Measurements from ENCODE around the gene GLS.

GLS gene

GRCh38 chr2:190999058-190999457 lies 118.4 kb downstream of the GLS start:
- ChIA-PET CTCF (no interaction called here), POLR2A (no interaction called here)
- TF ChIP-seq PKNOX1 (IDR thresholded peaks at IDR 0.05) (no peak), LEF1 (IDR thresholded peaks at IDR 0.05; ENCODE audit: borderline replicate concordance) (no peak)
- no peak for DNase-seq (ENCODE audit: extremely low spot score)

DNA sequence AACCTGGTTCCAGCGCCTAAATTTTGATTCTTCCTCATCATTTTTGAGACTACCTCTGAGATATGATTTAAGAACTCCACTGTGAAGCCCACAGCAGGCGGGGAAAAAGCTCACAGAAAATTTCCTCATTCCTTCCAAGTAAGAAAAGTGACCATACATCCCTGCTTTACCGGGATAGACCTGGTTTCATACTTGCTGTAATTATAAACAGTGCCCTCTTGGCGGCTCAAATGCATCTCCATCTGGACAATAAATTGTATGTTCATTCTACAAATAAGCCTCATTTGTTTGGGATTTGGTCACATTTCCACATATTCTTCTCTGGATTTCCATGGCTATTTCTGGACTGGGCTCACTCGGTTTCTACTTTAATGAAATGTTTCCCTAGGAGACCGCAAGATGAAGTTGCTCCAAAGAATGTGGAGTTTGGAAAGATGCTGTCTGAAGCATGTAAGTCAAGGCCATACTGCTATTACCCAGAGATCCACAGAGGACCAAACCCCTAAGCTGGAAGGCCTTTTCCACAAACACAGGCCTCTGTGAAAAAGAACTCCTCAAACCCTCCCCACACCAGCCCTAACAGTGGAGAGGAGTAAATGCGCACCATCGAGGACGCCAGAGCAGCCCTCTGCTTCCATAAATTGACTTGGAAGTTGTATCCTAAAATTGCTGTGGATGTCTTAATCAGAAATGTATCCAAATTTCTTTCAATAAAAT lies 119.5 kb downstream of the GLS start:
- POLR2A ChIA-PET: interaction anchor here (0.7 kb wide), 1 partner anchor 12 kb away, joined by 3 read pairs; no protein-coding TSS in a partner anchor
- CTCF ChIA-PET: no interaction called here
- no peak for TF ChIP-seq FOXA1 (IDR thresholded peaks at IDR 0.05)
- TF ChIP-seq PKNOX1 (IDR thresholded peaks at IDR 0.05): no peak
- no peak for TF ChIP-seq SP1 (IDR thresholded peaks at IDR 0.05)
- no peak for TF ChIP-seq ZNF384 (IDR thresholded peaks at IDR 0.05)
- TF ChIP-seq NFRKB (IDR thresholded peaks at IDR 0.05): no peak
- no peak for TF ChIP-seq HDGF (IDR thresholded peaks at IDR 0.05; ENCODE audit: borderline replicate concordance)
- no peak for TF ChIP-seq FOXK2 (IDR thresholded peaks at IDR 0.05)
- no peak for TF ChIP-seq CTBP1 (IDR thresholded peaks at IDR 0.05; ENCODE audit: borderline replicate concordance)
- TF ChIP-seq BHLHE40 (IDR thresholded peaks at IDR 0.05; ENCODE audit: borderline replicate concordance): no peak
- no peak for DNase-seq (ENCODE audit: extremely low spot score)

GRCh38 chr2:191001032-191001431 lies 120.4 kb downstream of the GLS start:
- DNase-seq (ENCODE audit: extremely low spot score): no peak
- POLR2A ChIA-PET: interaction anchor here (0.7 kb wide), 1 partner anchor 11 kb away, joined by 3 read pairs; no protein-coding TSS in a partner anchor
- TF ChIP-seq FOXK2 (IDR thresholded peaks at IDR 0.05) (no peak), BHLHE40 (IDR thresholded peaks at IDR 0.05; ENCODE audit: borderline replicate concordance) (no peak), LEF1 (IDR thresholded peaks at IDR 0.05; ENCODE audit: borderline replicate concordance) (no peak)
- CTCF ChIA-PET: no interaction called here

DNA sequence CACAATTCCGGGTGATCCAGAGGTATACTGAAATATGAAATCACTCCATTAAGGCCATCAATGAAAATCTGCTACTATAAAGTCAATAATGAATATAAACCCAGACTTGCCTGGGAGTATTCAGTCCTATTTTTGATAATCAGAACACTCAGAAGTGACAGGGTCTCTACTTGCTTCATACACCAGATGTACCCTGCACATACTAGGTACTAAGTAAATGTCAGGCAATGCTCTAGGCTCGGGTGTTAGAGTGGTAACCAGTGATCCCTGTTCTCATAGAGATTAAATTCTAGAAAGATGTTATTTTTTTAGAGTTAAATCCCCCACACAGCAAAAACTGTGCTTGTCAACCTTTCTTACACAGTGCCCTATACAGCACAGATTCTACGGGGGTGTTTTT lies 121.0 kb downstream of the GLS start:
- ChIA-PET CTCF (no interaction called here), POLR2A (no interaction called here)
- TF ChIP-seq TARDBP (IDR thresholded peaks at IDR 0.05) (no peak), FOXK2 (IDR thresholded peaks at IDR 0.05) (no peak), FOXA1 (IDR thresholded peaks at IDR 0.05) (no peak), CTBP1 (IDR thresholded peaks at IDR 0.05; ENCODE audit: borderline replicate concordance) (no peak), HDGF (IDR thresholded peaks at IDR 0.05; ENCODE audit: borderline replicate concordance) (no peak), NFRKB (IDR thresholded peaks at IDR 0.05) (no peak), LEF1 (IDR thresholded peaks at IDR 0.05; ENCODE audit: borderline replicate concordance) (no peak), SUZ12 (IDR thresholded peaks at IDR 0.05) (no peak), ZNF384 (IDR thresholded peaks at IDR 0.05) (no peak), ARNT (IDR thresholded peaks at IDR 0.05) (no peak), ELF4 (IDR thresholded peaks at IDR 0.05) (no peak), FOXM1 (IDR thresholded peaks at IDR 0.05; ENCODE audit: borderline replicate concordance) (no peak), BHLHE40 (IDR thresholded peaks at IDR 0.05; ENCODE audit: borderline replicate concordance) (no peak), L3MBTL2 (conservative IDR thresholded peaks at IDR 0.05) (no peak), SP1 (IDR thresholded peaks at IDR 0.05) (no peak), PKNOX1 (IDR thresholded peaks at IDR 0.05) (no peak)
- DNase-seq (ENCODE audit: extremely low spot score): no peak

DNA sequence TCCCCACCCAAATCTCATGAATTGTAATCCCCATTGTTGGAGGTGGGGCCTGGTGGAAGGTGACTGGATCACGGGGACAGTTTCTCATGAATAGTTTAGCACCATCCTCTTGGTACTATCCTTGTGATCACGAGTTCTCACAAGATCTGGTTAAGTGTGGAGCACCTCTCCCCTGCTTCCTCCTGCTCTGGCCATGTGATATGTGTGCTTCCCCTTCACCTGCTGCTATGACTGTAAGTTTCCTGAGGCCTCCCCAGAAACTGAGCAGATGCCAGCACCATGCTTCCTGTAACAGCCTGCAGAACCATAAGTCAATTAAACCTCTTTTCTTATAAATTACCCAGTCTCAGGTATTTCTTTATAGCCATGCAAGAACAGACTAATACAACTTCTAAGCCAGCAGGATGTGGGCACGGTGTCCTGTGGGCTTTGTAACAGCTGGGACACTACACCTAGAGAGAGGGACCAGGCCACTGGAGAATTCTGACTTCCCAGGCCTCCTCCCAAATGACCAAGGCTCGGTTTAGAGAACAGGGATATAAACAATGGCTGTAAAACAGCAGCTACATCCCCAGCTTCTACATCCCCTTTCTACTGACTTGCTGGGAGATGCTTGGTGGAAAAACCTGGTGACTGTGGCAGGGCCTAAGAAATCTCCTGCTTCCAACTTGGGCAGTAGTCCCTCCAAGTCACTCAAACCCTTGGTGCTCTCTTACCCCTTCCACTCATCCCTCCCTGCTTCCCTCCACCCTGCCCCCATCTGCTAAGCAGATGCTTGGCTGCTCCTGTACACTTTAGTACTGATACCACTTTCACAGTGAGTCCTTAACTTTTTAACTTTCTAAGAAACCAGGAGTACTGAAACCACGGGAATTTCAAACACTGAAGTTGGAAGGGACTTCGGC lies 123.0 kb downstream of the GLS start:
- CTCF ChIA-PET: no interaction called here
- DNase-seq (ENCODE audit: extremely low spot score): no peak
- TF ChIP-seq PKNOX1 (IDR thresholded peaks at IDR 0.05): no peak
- no peak for TF ChIP-seq CTBP1 (IDR thresholded peaks at IDR 0.05; ENCODE audit: borderline replicate concordance)
- no peak for TF ChIP-seq L3MBTL2 (conservative IDR thresholded peaks at IDR 0.05)
- no peak for TF ChIP-seq FOXM1 (IDR thresholded peaks at IDR 0.05; ENCODE audit: borderline replicate concordance)
- POLR2A ChIA-PET: no interaction called here

DNA sequence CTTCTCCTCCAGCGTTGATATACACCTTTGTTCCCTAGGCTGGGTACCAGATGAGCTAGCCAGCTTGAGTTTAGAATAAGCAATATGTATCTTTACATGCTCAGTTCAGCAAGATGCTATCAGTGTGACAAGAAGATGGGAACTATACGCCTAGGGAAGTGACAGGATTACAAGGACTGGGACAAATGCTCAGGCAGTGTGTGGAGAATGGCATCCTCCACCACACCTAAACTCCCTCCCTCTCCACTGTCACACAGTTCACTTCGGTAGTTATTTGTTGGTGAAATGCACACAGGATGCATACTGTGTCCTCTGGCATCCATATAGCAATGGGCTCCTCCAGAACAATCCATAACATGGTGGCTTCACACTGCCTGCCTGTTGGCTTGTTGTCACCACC lies 125.7 kb downstream of the GLS start:
- TF ChIP-seq ELF4 (IDR thresholded peaks at IDR 0.05) (no peak), ARNT (IDR thresholded peaks at IDR 0.05) (no peak), BHLHE40 (IDR thresholded peaks at IDR 0.05; ENCODE audit: borderline replicate concordance) (no peak), CTBP1 (IDR thresholded peaks at IDR 0.05; ENCODE audit: borderline replicate concordance) (no peak), HDGF (IDR thresholded peaks at IDR 0.05; ENCODE audit: borderline replicate concordance) (no peak), PKNOX1 (IDR thresholded peaks at IDR 0.05) (no peak), ZNF384 (IDR thresholded peaks at IDR 0.05) (no peak), TARDBP (IDR thresholded peaks at IDR 0.05) (no peak), FOXA1 (IDR thresholded peaks at IDR 0.05) (no peak)
- ChIA-PET CTCF (no interaction called here), POLR2A (no interaction called here)
- no peak for DNase-seq (ENCODE audit: extremely low spot score)

All from HEK293T (cell line).